Measurements from ENCODE around the gene KLHL30.

The KLHL30 gene

GRCh38 chr2:238098901-238099713 is 39.4 kb upstream of the KLHL30 start:
- DNase-seq: no peak
- TF ChIP-seq POLR2A (IDR thresholded peaks at IDR 0.05; ENCODE audit: low read length) (no peak), GATA1 (IDR thresholded peaks at IDR 0.05; ENCODE audit: low read depth, low read length) (no peak)

- DNase-seq: no peak
- no peak for TF ChIP-seq GATA1 (IDR thresholded peaks at IDR 0.05; ENCODE audit: low read depth, low read length)
- no peak for TF ChIP-seq POLR2A (IDR thresholded peaks at IDR 0.05; ENCODE audit: low read length)
These were observed 38.8 kb upstream of the KLHL30 start for GRCh38 chr2:238099714-238100048.

- TF ChIP-seq POLR2A (IDR thresholded peaks at IDR 0.05; ENCODE audit: low read length): no peak
- no peak for TF ChIP-seq GATA1 (IDR thresholded peaks at IDR 0.05; ENCODE audit: low read depth, low read length)
- peak; percentile 44 to 52 for DNase-seq
These were observed 38.2 kb upstream of the KLHL30 start, which contains the start of gene ESPNL for GRCh38 chr2:238100049-238100820. TSS of gene ESPNL (plus strand) at chr2:238100340. CDS start at chr2:238100420, 80 bp downstream.

GRCh38 chr2:238100821-238101771 is 37.4 kb upstream of the KLHL30 start:
- TF ChIP-seq POLR2A (IDR thresholded peaks at IDR 0.05; ENCODE audit: low read length): no peak
- no peak for TF ChIP-seq GATA1 (IDR thresholded peaks at IDR 0.05; ENCODE audit: low read depth, low read length)
- no peak for DNase-seq

GRCh38 chr2:238101891-238102841 is 36.3 kb upstream of the KLHL30 start:
- TF ChIP-seq GATA1 (IDR thresholded peaks at IDR 0.05; ENCODE audit: low read depth, low read length): no peak
- no peak for TF ChIP-seq POLR2A (IDR thresholded peaks at IDR 0.05; ENCODE audit: low read length)
- no peak for DNase-seq

GRCh38 chr2:238102865-238103264 is 35.6 kb upstream of the KLHL30 start:
- DNase-seq: no peak
- TF ChIP-seq GATA1 (IDR thresholded peaks at IDR 0.05; ENCODE audit: low read depth, low read length) (no peak), POLR2A (IDR thresholded peaks at IDR 0.05; ENCODE audit: low read length) (no peak)

- TF ChIP-seq GATA1 (IDR thresholded peaks at IDR 0.05; ENCODE audit: low read depth, low read length) (no peak), POLR2A (IDR thresholded peaks at IDR 0.05; ENCODE audit: low read length) (no peak)
- DNase-seq: no peak
These were observed 34.8 kb upstream of the KLHL30 start for GRCh38 chr2:238103465-238104225.

GRCh38 chr2:238104226-238104690 is 34.2 kb upstream of the KLHL30 start:
- no peak for DNase-seq
- TF ChIP-seq GATA1 (IDR thresholded peaks at IDR 0.05; ENCODE audit: low read depth, low read length) (no peak), POLR2A (IDR thresholded peaks at IDR 0.05; ENCODE audit: low read length) (no peak)

- no peak for DNase-seq
- TF ChIP-seq GATA1 (IDR thresholded peaks at IDR 0.05; ENCODE audit: low read depth, low read length) (no peak), POLR2A (IDR thresholded peaks at IDR 0.05; ENCODE audit: low read length) (no peak)
These were observed 33.6 kb upstream of the KLHL30 start for GRCh38 chr2:238104691-238105371.

GRCh38 chr2:238105506-238106338 is 32.7 kb upstream of the KLHL30 start:
- TF ChIP-seq GATA1 (IDR thresholded peaks at IDR 0.05; ENCODE audit: low read depth, low read length) (no peak), POLR2A (IDR thresholded peaks at IDR 0.05; ENCODE audit: low read length) (no peak)
- DNase-seq: no peak

- no peak for TF ChIP-seq GATA1 (IDR thresholded peaks at IDR 0.05; ENCODE audit: low read depth, low read length)
- no peak for TF ChIP-seq POLR2A (IDR thresholded peaks at IDR 0.05; ENCODE audit: low read length)
- DNase-seq: no peak
These were observed 32.1 kb upstream of the KLHL30 start for GRCh38 chr2:238106339-238106697.
